GM23338 (cell line): Measurements from ENCODE around the gene EVC. TPM values are rescaled to one million over a fixed set of nuclear protein-coding genes. Genes with fewer than 3 reads are reported as not detected.

Experiments
- ATAC-seq: fragments of 200-7000 bp; cut with Tn5 transposase; 3 replicates; pipeline ENCODE4 v1.9.1; 2020
- DNase-seq: peaks from one replicate; pipeline ENCODE4 v3.0.0-alpha.2; 2015; ENCODE audit warnings: low spot score
- H2AFZ ChIP-seq: fragments of 200-600 bp; sonication (generic); 2 replicates; pipeline ENCODE4 v1.8.0; 2016; ENCODE audit warnings: antibody characterized with exemption, mild to moderate bottlenecking, moderate library complexity
- H3F3A ChIP-seq: fragments of 200-600 bp; sonication (generic); replicated peaks from 2 replicates; pipeline ENCODE4 v1.8.0; 2017; ENCODE audit warnings: antibody characterized with exemption, mixed run types, low read depth
- H3K27ac ChIP-seq: fragments of 200-600 bp; sonication (generic); 2 replicates; pipeline ENCODE4 v1.6.1; 2016; ENCODE audit warnings: low read depth
- H3K27me3 ChIP-seq: fragments of 200-600 bp; sonication (generic); 2 replicates; pipeline ENCODE4 v1.8.0; 2016; ENCODE audit warnings: mild to moderate bottlenecking, mixed run types, moderate library complexity; ENCODE audit not compliant: insufficient read depth
- H3K36me3 ChIP-seq: fragments of 200-600 bp; sonication (generic); 2 replicates; pipeline ENCODE4 v1.8.0; 2016; ENCODE audit warnings: mild to moderate bottlenecking; ENCODE audit not compliant: insufficient read depth
- H3K4me1 ChIP-seq: fragments of 200-600 bp; sonication (generic); 2 replicates; pipeline ENCODE4 v1.8.0; 2016; ENCODE audit warnings: mild to moderate bottlenecking, moderate library complexity; ENCODE audit not compliant: insufficient read depth
- H3K4me2 ChIP-seq: fragments of 200-600 bp; sonication (generic); 2 replicates; pipeline ENCODE4 v1.7.1; 2017; ENCODE audit warnings: mixed run types
- H3K4me3 ChIP-seq: fragments of 200-600 bp; sonication (generic); 2 replicates; pipeline ENCODE4 v1.6.1; 2016; ENCODE audit warnings: mixed run types
- H3K79me2 ChIP-seq: fragments of 200-600 bp; sonication (generic); replicated peaks from 2 replicates; pipeline ENCODE4 v1.8.0; 2017; ENCODE audit warnings: mild to moderate bottlenecking; ENCODE audit not compliant: insufficient read depth
- H3K9me2 ChIP-seq: fragments of 200-600 bp; sonication (generic); 2 replicates; pipeline ENCODE4 v1.8.0; 2017; ENCODE audit not compliant: insufficient read depth
- H4K20me1 ChIP-seq: fragments of 200-600 bp; sonication (generic); replicated peaks from 2 replicates; pipeline ENCODE4 v1.8.0; 2017; ENCODE audit warnings: mild to moderate bottlenecking; ENCODE audit not compliant: insufficient read depth
- H3K27ac Mint-ChIP-seq: 2 replicates; pipeline ENCODE4 v1.8.0; 2020; ENCODE audit warnings: inconsistent platforms, mild to moderate bottlenecking, moderate library complexity, mixed read lengths
- H3K27me3 Mint-ChIP-seq: 3 replicates; pipeline ENCODE4 v1.8.0; 2022; ENCODE audit warnings: low read depth, mild to moderate bottlenecking, moderate library complexity, mixed read lengths, inconsistent platforms; ENCODE audit not compliant: insufficient read depth, poor library complexity
- H3K36me3 Mint-ChIP-seq: 3 replicates; pipeline ENCODE4 v1.8.0; 2021; ENCODE audit warnings: low read depth, mild to moderate bottlenecking, inconsistent platforms, moderate library complexity, mixed read lengths
- H3K4me1 Mint-ChIP-seq: 3 replicates; pipeline ENCODE4 v1.8.0; 2020; ENCODE audit warnings: mild to moderate bottlenecking, inconsistent platforms, mixed read lengths
- H3K4me3 Mint-ChIP-seq: 3 replicates; pipeline ENCODE4 v1.8.0; 2021; ENCODE audit warnings: moderate library complexity, mild to moderate bottlenecking, inconsistent platforms, mixed read lengths
- H3K9me3 Mint-ChIP-seq: 3 replicates; pipeline ENCODE4 v1.8.0; 2020; ENCODE audit warnings: moderate library complexity, mild to moderate bottlenecking, inconsistent platforms, mixed read lengths
- CREB1 ChIP-seq: fragments of 250-450 bp; sonication (Bioruptor Pico); IDR thresholded peaks from 2 replicates; pipeline ENCODE4 v1.5.0; 2020; ENCODE audit warnings: low read depth, mild to moderate bottlenecking, moderate library complexity
- EZH2 ChIP-seq: fragments of 200-600 bp; sonication (generic); IDR thresholded peaks from one replicate; pipeline ENCODE4 v1.8.0; 2017; ENCODE audit warnings: antibody characterized with exemption, mild to moderate bottlenecking, low read depth; ENCODE audit not compliant: unreplicated experiment
- EZH2phosphoT487 ChIP-seq: fragments of 200-600 bp; sonication (generic); IDR thresholded peaks from one replicate; pipeline ENCODE4 v1.8.1; 2018; ENCODE audit warnings: antibody characterized with exemption; ENCODE audit not compliant: unreplicated experiment
- JUNB ChIP-seq: IDR thresholded peaks from one replicate; pipeline ENCODE4 v1.6.1; 2016; ENCODE audit warnings: antibody characterized with exemption; ENCODE audit not compliant: unreplicated experiment
- NANOG ChIP-seq: IDR thresholded peaks from 2 replicates; pipeline ENCODE4 v1.6.1; 2016; ENCODE audit warnings: antibody characterized with exemption, borderline replicate concordance
- POLR2AphosphoS5 ChIP-seq: IDR thresholded peaks from 2 replicates; pipeline ENCODE4 v1.6.1; 2016; ENCODE audit warnings: antibody characterized with exemption, low read depth
- STAT1 ChIP-seq: IDR thresholded peaks from one replicate; pipeline ENCODE4 v1.6.1; 2016; ENCODE audit warnings: antibody characterized with exemption; ENCODE audit not compliant: unreplicated experiment
- ZNF114 ChIP-seq: fragments of 250-450 bp; sonication (Bioruptor Pico); IDR thresholded peaks from 2 replicates; pipeline ENCODE4 v1.5.0; 2020; ENCODE audit warnings: mild to moderate bottlenecking, moderate library complexity
- ZNF331 ChIP-seq: fragments of 250-450 bp; sonication (Bioruptor Pico); IDR thresholded peaks from 2 replicates; pipeline ENCODE4 v1.5.0; 2020; ENCODE audit warnings: low read depth, mild to moderate bottlenecking, moderate library complexity
- polyA plus RNA-seq: library from polyadenylated mRNA; unstranded; fragments of >200 nt; fragmentation: Nextera tagmentation; extraction: Ambion mirVana; gene quantifications from 2 replicates; pipeline ENCODE4 v1.2.1, GENCODE V29; 2016
- total RNA-seq: library from RNA; depleted of rRNA; stranded (reverse); fragments of >200 nt; shearing (Covaris generic); gene quantifications from 2 replicates; pipeline ENCODE4 v1.2.3, GENCODE V29; 2014
- TF ChIP-seq, protein P1 (sequence below): fragments of 250-450 bp; sonication (Bioruptor Pico); IDR thresholded peaks from 2 replicates; pipeline ENCODE4 v1.5.0; 2020; ENCODE audit warnings: mild to moderate bottlenecking, moderate library complexity
- TF ChIP-seq, protein P2 (sequence below): IDR thresholded peaks from 2 replicates; pipeline ENCODE4 v1.6.1; 2016; ENCODE audit warnings: antibody characterized with exemption
- TF ChIP-seq, protein P3 (sequence below): IDR thresholded peaks from one replicate; pipeline ENCODE4 v1.6.1; 2018; ENCODE audit warnings: antibody characterized with exemption; ENCODE audit not compliant: unreplicated experiment
- TF ChIP-seq, protein P4 (sequence below), 2 experiments: fragments of 200-600 bp in 1 of 2; sonication (generic) in 1 of 2; conservative IDR thresholded peaks; 2 replicates each; pipeline versions ENCODE4 v1.5.1 to v1.6.1; 2016 to 2017; ENCODE audit warnings: antibody characterized with exemption in 2 of 2, low read depth in 2 of 2, mild to moderate bottlenecking in 2 of 2, moderate library complexity in 1 of 2

Gene EVC
- total and polyA plus RNA-seq, 2 experiments from 2014 or later = 1.7 to 12.8 TPM

DNA sequence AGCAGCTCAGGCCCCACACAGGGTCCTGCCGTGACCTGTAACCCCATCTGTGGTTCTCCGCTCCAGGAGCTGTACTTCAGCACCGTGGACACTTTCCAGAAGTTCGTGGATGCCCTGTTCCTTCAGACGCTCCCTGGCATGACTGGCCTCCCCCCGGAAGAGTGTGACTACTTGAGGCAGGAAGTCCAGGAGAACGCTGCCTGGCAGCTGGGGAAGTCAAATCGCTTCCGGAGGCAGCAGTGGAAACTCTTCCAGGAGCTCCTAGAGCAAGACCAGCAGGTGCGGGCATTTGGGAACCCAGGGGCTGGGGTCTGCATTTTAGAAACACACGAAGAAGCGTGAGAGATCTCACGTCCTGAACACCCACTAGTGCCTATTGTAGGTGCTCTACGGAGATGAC is 72.5 kb downstream of the EVC start:
- TF ChIP-seq CREB1 (CRISPR knock-in tag) (no peak), STAT1 (no peak), NANOG (no peak), JUNB (no peak), POLR2AphosphoS5 (no peak), EZH2 (no peak), ZNF331 (no peak), ZNF114 (CRISPR knock-in tag) (no peak), EZH2phosphoT487 (no peak)
- TF ChIP-seq, protein P1, sequence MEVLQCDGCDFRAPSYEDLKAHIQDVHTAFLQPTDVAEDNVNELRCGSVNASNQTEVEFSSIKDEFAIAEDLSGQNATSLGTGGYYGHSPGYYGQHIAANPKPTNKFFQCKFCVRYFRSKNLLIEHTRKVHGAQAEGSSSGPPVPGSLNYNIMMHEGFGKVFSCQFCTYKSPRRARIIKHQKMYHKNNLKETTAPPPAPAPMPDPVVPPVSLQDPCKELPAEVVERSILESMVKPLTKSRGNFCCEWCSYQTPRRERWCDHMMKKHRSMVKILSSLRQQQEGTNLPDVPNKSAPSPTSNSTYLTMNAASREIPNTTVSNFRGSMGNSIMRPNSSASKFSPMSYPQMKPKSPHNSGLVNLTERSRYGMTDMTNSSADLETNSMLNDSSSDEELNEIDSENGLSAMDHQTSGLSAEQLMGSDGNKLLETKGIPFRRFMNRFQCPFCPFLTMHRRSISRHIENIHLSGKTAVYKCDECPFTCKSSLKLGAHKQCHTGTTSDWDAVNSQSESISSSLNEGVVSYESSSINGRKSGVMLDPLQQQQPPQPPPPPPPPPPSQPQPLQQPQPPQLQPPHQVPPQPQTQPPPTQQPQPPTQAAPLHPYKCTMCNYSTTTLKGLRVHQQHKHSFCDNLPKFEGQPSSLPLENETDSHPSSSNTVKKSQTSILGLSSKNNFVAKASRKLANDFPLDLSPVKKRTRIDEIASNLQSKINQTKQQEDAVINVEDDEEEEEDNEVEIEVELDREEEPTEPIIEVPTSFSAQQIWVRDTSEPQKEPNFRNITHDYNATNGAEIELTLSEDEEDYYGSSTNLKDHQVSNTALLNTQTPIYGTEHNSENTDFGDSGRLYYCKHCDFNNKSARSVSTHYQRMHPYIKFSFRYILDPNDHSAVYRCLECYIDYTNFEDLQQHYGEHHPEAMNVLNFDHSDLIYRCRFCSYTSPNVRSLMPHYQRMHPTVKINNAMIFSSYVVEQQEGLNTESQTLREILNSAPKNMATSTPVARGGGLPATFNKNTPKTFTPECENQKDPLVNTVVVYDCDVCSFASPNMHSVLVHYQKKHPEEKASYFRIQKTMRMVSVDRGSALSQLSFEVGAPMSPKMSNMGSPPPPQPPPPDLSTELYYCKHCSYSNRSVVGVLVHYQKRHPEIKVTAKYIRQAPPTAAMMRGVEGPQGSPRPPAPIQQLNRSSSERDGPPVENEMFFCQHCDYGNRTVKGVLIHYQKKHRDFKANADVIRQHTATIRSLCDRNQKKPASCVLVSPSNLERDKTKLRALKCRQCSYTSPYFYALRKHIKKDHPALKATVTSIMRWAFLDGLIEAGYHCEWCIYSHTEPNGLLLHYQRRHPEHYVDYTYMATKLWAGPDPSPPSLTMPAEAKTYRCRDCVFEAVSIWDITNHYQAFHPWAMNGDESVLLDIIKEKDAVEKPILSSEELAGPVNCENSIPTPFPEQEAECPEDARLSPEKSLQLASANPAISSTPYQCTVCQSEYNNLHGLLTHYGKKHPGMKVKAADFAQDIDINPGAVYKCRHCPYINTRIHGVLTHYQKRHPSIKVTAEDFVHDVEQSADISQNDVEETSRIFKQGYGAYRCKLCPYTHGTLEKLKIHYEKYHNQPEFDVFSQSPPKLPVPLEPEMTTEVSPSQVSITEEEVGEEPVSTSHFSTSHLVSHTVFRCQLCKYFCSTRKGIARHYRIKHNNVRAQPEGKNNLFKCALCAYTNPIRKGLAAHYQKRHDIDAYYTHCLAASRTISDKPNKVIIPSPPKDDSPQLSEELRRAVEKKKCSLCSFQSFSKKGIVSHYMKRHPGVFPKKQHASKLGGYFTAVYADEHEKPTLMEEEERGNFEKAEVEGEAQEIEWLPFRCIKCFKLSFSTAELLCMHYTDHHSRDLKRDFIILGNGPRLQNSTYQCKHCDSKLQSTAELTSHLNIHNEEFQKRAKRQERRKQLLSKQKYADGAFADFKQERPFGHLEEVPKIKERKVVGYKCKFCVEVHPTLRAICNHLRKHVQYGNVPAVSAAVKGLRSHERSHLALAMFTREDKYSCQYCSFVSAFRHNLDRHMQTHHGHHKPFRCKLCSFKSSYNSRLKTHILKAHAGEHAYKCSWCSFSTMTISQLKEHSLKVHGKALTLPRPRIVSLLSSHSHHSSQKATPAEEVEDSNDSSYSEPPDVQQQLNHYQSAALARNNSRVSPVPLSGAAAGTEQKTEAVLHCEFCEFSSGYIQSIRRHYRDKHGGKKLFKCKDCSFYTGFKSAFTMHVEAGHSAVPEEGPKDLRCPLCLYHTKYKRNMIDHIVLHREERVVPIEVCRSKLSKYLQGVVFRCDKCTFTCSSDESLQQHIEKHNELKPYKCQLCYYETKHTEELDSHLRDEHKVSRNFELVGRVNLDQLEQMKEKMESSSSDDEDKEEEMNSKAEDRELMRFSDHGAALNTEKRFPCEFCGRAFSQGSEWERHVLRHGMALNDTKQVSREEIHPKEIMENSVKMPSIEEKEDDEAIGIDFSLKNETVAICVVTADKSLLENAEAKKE (CRISPR knock-in tag) = no peak
- TF ChIP-seq, protein P2, sequence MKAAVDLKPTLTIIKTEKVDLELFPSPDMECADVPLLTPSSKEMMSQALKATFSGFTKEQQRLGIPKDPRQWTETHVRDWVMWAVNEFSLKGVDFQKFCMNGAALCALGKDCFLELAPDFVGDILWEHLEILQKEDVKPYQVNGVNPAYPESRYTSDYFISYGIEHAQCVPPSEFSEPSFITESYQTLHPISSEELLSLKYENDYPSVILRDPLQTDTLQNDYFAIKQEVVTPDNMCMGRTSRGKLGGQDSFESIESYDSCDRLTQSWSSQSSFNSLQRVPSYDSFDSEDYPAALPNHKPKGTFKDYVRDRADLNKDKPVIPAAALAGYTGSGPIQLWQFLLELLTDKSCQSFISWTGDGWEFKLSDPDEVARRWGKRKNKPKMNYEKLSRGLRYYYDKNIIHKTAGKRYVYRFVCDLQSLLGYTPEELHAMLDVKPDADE = no peak
- TF ChIP-seq, protein P3, sequence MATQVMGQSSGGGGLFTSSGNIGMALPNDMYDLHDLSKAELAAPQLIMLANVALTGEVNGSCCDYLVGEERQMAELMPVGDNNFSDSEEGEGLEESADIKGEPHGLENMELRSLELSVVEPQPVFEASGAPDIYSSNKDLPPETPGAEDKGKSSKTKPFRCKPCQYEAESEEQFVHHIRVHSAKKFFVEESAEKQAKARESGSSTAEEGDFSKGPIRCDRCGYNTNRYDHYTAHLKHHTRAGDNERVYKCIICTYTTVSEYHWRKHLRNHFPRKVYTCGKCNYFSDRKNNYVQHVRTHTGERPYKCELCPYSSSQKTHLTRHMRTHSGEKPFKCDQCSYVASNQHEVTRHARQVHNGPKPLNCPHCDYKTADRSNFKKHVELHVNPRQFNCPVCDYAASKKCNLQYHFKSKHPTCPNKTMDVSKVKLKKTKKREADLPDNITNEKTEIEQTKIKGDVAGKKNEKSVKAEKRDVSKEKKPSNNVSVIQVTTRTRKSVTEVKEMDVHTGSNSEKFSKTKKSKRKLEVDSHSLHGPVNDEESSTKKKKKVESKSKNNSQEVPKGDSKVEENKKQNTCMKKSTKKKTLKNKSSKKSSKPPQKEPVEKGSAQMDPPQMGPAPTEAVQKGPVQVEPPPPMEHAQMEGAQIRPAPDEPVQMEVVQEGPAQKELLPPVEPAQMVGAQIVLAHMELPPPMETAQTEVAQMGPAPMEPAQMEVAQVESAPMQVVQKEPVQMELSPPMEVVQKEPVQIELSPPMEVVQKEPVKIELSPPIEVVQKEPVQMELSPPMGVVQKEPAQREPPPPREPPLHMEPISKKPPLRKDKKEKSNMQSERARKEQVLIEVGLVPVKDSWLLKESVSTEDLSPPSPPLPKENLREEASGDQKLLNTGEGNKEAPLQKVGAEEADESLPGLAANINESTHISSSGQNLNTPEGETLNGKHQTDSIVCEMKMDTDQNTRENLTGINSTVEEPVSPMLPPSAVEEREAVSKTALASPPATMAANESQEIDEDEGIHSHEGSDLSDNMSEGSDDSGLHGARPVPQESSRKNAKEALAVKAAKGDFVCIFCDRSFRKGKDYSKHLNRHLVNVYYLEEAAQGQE = no peak
- TF ChIP-seq, protein P4, sequence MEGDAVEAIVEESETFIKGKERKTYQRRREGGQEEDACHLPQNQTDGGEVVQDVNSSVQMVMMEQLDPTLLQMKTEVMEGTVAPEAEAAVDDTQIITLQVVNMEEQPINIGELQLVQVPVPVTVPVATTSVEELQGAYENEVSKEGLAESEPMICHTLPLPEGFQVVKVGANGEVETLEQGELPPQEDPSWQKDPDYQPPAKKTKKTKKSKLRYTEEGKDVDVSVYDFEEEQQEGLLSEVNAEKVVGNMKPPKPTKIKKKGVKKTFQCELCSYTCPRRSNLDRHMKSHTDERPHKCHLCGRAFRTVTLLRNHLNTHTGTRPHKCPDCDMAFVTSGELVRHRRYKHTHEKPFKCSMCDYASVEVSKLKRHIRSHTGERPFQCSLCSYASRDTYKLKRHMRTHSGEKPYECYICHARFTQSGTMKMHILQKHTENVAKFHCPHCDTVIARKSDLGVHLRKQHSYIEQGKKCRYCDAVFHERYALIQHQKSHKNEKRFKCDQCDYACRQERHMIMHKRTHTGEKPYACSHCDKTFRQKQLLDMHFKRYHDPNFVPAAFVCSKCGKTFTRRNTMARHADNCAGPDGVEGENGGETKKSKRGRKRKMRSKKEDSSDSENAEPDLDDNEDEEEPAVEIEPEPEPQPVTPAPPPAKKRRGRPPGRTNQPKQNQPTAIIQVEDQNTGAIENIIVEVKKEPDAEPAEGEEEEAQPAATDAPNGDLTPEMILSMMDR (conservative IDR thresholded peaks at IDR 0.05; ENCODE audit: low read depth in 2 of 2) = no peak
- Histone ChIP-seq H3K27me3 (no peaks in the 10 kb centered on the region), H2AFZ (no peak overlapping the region), H3K4me2 (no peak overlapping the region), H3K27ac (no peak overlapping the region), H3K4me1 (no peaks in the 10 kb centered on the region), H3K36me3 (no peaks in the 10 kb centered on the region), H4K20me1 (no peaks in the 10 kb centered on the region), H3F3A (no peaks in the 10 kb centered on the region), H3K4me3 (no peak overlapping the region), H3K79me2 (no peaks in the 10 kb centered on the region), H3K9me2 (no peaks in the 10 kb centered on the region)
- ATAC-seq (no peak), DNase-seq (no peak)
- no peak overlapping the region for H3K27ac Mint-ChIP-seq
- H3K4me3 Mint-ChIP-seq = no peak overlapping the region
- no peaks in the 10 kb centered on the region for H3K9me3 Mint-ChIP-seq
- peaks cover 36% of the 10 kb centered on the region for H3K36me3 Mint-ChIP-seq
- peaks cover 7% of the 10 kb centered on the region; the same call in 1 of the 3 replicates for H3K4me1 Mint-ChIP-seq
- peaks cover 3% of the 10 kb centered on the region for H3K27me3 Mint-ChIP-seq
